Tibial nerve (tissue), 4 donors: ENCODE data around the gene MCHR2. TPM values are rescaled to one million over a fixed set of nuclear protein-coding genes. Genes with fewer than 3 reads are reported as not detected.

Source experiments
- DNase-seq, 2 donors: peaks; one replicate each; pipeline ENCODE4 v3.0.0-alpha.2; 2019; ENCODE audit warnings: low spot score in 2 of 2
- H3K27ac ChIP-seq, 4 donors: fragments of 200-600 bp; sonication (generic) in 3 of 4; one replicate each; pipeline ENCODE4 v1.5.1; 2017 to 2019; ENCODE audit warnings: mild to moderate bottlenecking in 1 of 4
- H3K27me3 ChIP-seq, 2 donors: fragments of 200-600 bp; sonication (generic) in 1 of 2; one replicate each; pipeline versions ENCODE4 v1.5.1 to v1.6.0; 2017 to 2019
- H3K36me3 ChIP-seq, 3 donors: fragments of 200-600 bp; sonication (generic); one replicate each; pipeline ENCODE4 v1.5.1; 2018 to 2019
- H3K4me1 ChIP-seq, 4 donors: fragments of 200-600 bp; sonication (generic) in 3 of 4; one replicate each; pipeline ENCODE4 v1.5.1; 2017 to 2019
- H3K4me3 ChIP-seq, 4 donors: fragments of 200-600 bp; sonication (generic) in 3 of 4; one replicate each; pipeline ENCODE4 v1.5.1; 2017 to 2019; ENCODE audit warnings: mild to moderate bottlenecking in 1 of 4, moderate library complexity in 1 of 4
- H3K9me3 ChIP-seq, 4 donors: fragments of 200-600 bp; sonication (generic) in 3 of 4; one replicate each; pipeline ENCODE4 v1.5.1; 2017 to 2019
- CTCF ChIP-seq, 5 experiments: fragments of 200-600 bp in 3 of 5; fragments of 450-650 bp in 2 of 5; sonication (generic) in 3 of 5; IDR thresholded peaks; one replicate each; pipeline ENCODE4 v1.5.1; 2016 to 2019; ENCODE audit warnings: antibody characterized with exemption in 5 of 5, mild to moderate bottlenecking in 3 of 5, moderate library complexity in 2 of 5
- EP300 ChIP-seq, 2 donors: sonication (generic); formaldehyde crosslinking; IDR thresholded peaks; one replicate each; pipeline ENCODE4 v1.6.1; 2017; ENCODE audit warnings: antibody characterized with exemption in 2 of 2, mild to moderate bottlenecking in 1 of 2
- POLR2A ChIP-seq, 2 donors: fragments of 450-650 bp; IDR thresholded peaks; one replicate each; pipeline ENCODE4 v1.6.1; 2017; ENCODE audit warnings: antibody characterized with exemption in 2 of 2, mild to moderate bottlenecking in 2 of 2, moderate library complexity in 2 of 2
- WGBS, 2 donors: methylation state at CpG; one replicate each; pipeline ENCODE4 v1.1.5; 2018; 5-methylcytosine and 5-hydroxymethylcytosine counted together
- total RNA-seq, 4 donors: library from RNA; depleted of rRNA; stranded (reverse); fragments of >200 nt; gene quantifications; one replicate each; pipeline ENCODE4 v1.1.0, GENCODE V29; 2016

The MCHR2 gene
- total RNA-seq, 4 donors from 2014 or later, result not detected

- H3K4me1 ChIP-seq, result peaks cover 0 to 11% (median 0%) of the 10 kb centered on the region in 4 donors
- H3K4me3 ChIP-seq, result no peak overlapping the region
- H3K36me3 ChIP-seq, result no peaks in the 10 kb centered on the region
- TF ChIP-seq CTCF (IDR thresholded peaks at IDR 0.05) (no peak), EP300 (IDR thresholded peaks at IDR 0.05) (no peak), POLR2A (IDR thresholded peaks at IDR 0.05) (no peak)
- no peak overlapping the region for H3K27ac ChIP-seq
- WGBS, 2 donors, result 86 to 95% methylated on average over 3 of the region's 3 CpGs
- DNase-seq, result no peak
- H3K27me3 ChIP-seq, result peaks cover 0 to 43% of the 10 kb centered on the region in 2 donors
- no peaks in the 10 kb centered on the region for H3K9me3 ChIP-seq
Measured at GRCh38 chr6:99991955-99992354, 2.1 kb downstream of the MCHR2 start.

GRCh38 chr6:99980741-99981140 lies 13.3 kb downstream of the MCHR2 start:
- no peaks in the 10 kb centered on the region for H3K27me3 ChIP-seq
- no peak overlapping the region for H3K4me3 ChIP-seq
- no peak for TF ChIP-seq CTCF (IDR thresholded peaks at IDR 0.05)
- no peak for TF ChIP-seq POLR2A (IDR thresholded peaks at IDR 0.05)
- no peak for TF ChIP-seq EP300 (IDR thresholded peaks at IDR 0.05)
- H3K36me3 ChIP-seq, result no peaks in the 10 kb centered on the region
- DNase-seq, result no peak
- no peaks in the 10 kb centered on the region for H3K9me3 ChIP-seq
- no peak overlapping the region for H3K27ac ChIP-seq
- no peaks in the 10 kb centered on the region for H3K4me1 ChIP-seq

DNA sequence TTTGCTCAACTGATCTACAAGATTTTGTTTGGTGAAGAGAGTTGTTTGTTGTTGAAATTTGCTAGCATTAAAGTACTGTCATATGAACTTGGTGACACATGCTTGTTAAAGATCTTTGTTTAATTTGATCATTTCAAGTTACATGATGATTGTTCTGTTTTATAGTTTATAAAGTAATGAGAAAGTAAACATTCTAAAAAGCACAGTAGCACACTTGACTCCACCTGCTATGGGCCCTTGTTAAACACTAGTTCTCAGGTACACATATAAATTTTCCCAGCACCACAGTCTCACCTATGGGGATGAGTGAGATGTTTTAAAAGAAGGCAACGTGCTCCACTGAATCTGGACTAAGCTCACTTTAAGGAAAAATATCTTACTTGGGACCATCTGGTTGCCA lies 14.1 kb downstream of the MCHR2 start:
- DNase-seq, result no peak
- H3K4me1 ChIP-seq, result no peaks in the 10 kb centered on the region
- no peaks in the 10 kb centered on the region for H3K36me3 ChIP-seq
- H3K27ac ChIP-seq, result no peak overlapping the region
- WGBS, 2 donors, result 70 to 79% methylated on average over 1 of the region's 1 CpG
- no peak overlapping the region for H3K4me3 ChIP-seq
- peaks cover 0 to 7% (median 0%) of the 10 kb centered on the region in 4 donors for H3K9me3 ChIP-seq
- TF ChIP-seq EP300 (IDR thresholded peaks at IDR 0.05), result no peak
- TF ChIP-seq CTCF (IDR thresholded peaks at IDR 0.05), result no peak
- TF ChIP-seq POLR2A (IDR thresholded peaks at IDR 0.05), result no peak
- no peaks in the 10 kb centered on the region for H3K27me3 ChIP-seq

DNA sequence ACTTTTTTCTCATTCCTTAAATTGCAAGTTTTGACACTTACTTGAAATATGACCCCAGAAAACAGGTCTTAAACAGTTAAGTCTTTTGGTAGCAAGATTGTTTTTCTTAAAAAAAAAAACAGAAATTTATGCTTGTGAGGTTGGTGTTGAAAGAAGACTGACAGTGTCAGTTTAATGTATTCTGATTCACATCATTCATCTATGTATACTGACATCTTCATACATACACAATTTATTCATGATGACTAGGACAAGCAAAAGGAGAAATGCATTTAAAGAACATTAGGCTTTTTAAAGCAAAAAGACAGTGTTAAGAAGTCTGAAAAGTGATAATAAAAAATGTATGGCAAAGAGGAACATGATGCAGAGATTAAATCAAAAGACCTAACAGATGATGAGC lies 27.0 kb downstream of the MCHR2 start:
- no peak for DNase-seq
- TF ChIP-seq POLR2A (IDR thresholded peaks at IDR 0.05) (no peak), CTCF (IDR thresholded peaks at IDR 0.05) (no peak), EP300 (IDR thresholded peaks at IDR 0.05) (no peak)
- H3K4me3 ChIP-seq, result no peak overlapping the region

DNA sequence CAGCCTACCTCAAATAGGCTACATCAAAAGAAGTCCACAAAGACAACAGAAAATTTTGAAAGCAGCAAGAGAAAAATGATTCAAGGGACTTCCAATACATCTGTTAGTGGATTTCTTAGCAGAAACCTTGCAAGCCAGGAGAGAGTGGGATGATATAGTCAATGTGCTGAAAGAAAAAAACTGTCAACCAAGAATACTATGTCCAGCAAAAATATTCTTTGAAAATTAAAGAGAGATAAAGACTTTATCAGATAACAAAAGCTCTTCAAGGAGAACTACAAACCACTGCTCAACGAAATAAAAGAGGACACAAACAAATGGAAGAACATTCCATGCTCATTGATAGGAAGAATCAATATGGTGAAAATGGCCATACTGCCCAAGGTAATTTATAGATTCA lies 34.0 kb downstream of the MCHR2 start:
- Histone ChIP-seq H3K27ac (no peak overlapping the region), H3K27me3 (no peaks in the 10 kb centered on the region), H3K4me1 (no peaks in the 10 kb centered on the region), H3K36me3 (no peaks in the 10 kb centered on the region), H3K4me3 (no peak overlapping the region), H3K9me3 (peaks cover 0 to 32% (median 2%) of the 10 kb centered on the region in 4 donors)
- DNase-seq, result no peak
- WGBS, 2 donors, result 85% methylated on average over 1 of the region's 1 CpG
- TF ChIP-seq POLR2A (IDR thresholded peaks at IDR 0.05) (no peak), EP300 (IDR thresholded peaks at IDR 0.05) (no peak), CTCF (IDR thresholded peaks at IDR 0.05) (no peak)

More for the DNA sequence above, 27.0 kb downstream of the MCHR2 start:
- no peaks in the 10 kb centered on the region for H3K36me3 ChIP-seq
- no peaks in the 10 kb centered on the region for H3K4me1 ChIP-seq
- H3K27ac ChIP-seq, result no peak overlapping the region
- H3K9me3 ChIP-seq, result no peaks in the 10 kb centered on the region
- H3K27me3 ChIP-seq, result no peaks in the 10 kb centered on the region
